ENCODE measurements around the gene CCNI.
"Not testable (repeated sequence)": the region's sequence is repeated elsewhere in the genome, so short reads cannot be mapped to it uniquely, and the experiment has no call there.

CCNI gene

DNA sequence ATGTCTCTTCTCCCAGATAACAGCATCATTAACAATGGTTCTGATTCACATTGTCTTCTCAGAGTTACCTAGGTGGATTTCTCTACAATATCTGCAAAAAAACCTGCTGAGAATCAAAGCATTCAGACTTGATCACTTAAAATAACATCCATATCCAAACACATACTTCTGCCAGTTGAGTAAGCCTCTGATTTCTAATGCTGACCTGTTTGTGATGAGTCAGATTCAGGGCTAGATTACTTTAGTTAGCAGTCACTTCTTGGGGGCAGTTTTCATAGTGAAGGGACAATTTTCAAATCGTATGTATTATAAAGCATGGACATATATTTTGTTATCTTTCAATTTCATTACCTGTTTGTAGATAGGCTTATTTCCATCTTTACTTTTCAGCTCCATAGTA is 35.5 kb downstream of the CCNI start:
- DNase-seq (ENCODE audit: low spot score), result no peak

DNA sequence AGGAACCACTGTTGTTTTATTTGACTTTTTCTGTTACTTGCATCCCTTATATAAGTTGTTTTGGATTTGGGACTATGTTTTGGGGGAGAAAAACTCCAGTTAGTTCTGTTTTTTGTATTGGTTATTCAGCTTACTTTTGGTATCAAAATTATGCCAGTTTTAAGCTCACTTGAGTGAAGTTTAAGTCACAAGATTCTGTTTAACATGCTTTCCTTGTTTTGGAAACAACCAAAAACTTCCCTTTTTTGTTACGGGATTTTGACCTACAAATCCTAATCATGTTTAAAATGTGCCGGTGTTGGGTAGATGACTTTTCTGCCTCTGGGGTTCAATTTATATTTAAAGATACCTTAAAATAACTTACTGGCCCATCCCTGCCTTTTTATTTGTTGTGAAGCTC is 36.0 kb downstream of the CCNI start:
- DNase-seq (ENCODE audit: low spot score), result no peak

DNA sequence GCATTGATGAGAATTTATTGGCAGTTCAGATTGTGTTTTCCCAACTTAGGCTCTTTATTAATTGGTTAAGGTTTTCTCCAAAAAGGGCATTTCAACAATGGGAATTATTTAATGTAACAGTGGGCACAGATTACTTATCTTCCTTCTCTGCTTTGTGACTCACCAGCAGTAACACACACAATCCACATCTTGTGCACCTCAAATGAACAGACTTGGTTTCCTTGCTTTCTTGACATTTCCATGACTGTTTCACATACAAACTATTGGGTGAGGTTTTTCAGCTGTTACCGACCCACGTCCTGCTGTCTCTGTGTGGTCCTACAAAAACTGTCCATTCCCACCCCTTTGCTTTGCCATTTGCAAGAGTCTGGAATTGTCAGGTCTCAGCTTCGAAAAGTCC is 38.1 kb downstream of the CCNI start:
- no peak for DNase-seq (ENCODE audit: low spot score)

DNA sequence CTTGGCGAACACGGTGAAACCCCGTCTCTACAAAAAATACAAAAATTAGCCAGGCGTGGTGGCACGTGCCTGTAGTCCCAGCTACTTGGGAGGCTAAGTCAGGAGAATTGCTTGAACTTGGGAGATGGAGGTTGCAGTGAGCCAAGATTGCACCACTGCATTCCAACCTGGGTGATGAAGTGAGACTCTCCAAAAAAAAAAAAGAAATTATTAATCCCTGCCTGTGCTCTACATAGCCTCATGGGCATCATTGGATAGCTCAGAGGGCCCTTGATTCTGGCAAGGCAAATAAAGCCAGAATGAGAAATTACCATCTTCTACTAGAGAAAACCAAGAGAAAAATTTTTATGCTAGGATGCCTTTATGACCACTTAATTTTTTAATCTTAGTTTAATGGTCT is 38.6 kb downstream of the CCNI start:
- DNase-seq (ENCODE audit: low spot score), result not testable (repeated sequence)

DNA sequence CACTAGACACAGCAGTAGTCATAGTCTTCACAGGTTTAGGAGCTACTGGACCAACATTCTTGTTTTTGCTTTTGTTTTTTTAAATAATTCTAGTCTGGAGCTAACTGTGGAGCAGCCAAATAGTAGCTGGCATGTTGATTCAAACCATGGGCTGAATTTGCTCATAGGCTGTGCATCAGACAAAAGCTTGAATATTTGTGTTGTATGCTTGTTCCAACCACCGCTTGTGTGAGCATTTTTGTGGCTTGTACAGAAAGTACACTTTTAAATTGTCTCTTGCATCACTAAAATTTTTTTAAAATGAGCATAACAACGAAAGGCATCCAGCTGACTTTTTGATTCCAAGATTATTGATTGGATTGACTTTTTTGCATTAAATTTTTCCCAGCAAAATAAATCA is 39.6 kb downstream of the CCNI start:
- DNase-seq (ENCODE audit: low spot score), result peak; percentile 71

DNA sequence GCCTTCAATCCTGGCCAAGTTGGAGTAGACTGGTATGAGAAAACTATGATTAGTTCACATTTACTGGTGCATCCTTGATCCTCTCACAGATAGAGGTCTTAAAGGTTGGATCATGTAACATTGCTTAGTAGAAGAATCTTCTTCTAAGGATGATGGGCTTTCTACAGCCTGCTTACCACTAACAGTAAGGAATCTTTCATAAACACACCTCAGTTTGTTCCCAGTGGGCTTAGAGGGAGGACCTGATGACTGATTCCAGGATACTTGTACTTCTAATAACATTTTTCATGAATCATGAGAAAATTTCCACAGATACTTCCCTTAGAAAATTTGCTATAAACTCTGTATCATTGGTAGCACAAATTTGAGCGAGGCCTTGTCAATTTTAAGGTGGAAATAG is 40.6 kb downstream of the CCNI start:
- DNase-seq (ENCODE audit: low spot score), result no peak

DNA sequence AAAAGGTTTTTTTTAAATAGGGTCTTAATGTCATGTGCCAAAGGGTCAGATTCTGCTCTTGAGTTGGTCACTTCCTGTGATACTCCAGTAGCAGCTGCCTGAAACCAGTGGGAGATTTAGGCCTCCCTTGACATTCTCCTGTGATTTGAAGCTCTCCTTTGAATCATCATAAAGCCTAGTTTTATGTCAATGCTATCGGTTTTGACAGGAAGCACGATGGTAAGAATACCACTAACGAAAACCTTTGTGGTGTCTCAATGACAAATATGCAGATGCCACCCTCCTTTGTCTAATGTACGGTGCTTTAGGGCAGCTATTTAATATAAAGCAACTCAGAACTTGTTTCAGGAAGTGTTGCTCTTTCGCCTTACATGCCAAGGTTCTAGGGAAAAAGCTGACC is 44.2 kb downstream of the CCNI start:
- no peak for DNase-seq (ENCODE audit: low spot score)

DNA sequence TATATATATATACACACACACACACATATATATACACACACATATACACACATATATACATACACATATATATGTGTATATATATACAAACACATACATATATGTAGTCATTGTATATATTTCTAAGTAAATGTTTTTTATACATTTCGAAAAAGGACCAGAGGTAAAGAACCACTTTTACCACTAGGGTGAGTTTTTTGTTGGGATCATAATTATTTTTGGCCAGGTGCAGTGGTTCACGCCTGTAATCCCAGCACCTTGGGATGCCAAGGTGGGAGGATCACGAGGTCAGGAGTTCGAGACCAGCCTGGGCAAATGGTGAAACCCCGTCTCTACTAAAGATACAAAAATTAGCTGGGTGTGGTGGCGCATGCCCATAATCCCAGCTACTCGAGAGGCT is 46.0 kb downstream of the CCNI start:
- not testable (repeated sequence) for DNase-seq (ENCODE audit: low spot score)

DNA sequence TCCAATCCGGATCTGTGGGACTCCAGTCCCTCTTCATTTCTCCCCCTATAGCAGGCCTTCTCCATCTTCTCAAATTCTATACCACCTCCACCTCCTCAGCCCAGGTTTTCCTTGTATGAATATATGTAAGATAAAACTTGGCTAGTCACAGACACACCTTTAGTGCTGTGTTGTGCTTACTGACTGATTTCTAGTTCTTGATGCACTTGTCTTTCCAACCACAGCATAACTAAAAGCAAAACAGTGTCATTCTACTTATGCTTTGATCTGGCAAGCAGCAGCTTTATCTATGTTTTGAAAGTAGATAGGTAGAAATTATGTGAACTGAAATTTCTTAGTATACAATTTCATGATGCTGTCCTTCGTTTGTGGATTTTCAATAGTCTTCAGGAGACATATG is 47.5 kb downstream of the CCNI start:
- no peak for DNase-seq (ENCODE audit: low spot score)

DNA sequence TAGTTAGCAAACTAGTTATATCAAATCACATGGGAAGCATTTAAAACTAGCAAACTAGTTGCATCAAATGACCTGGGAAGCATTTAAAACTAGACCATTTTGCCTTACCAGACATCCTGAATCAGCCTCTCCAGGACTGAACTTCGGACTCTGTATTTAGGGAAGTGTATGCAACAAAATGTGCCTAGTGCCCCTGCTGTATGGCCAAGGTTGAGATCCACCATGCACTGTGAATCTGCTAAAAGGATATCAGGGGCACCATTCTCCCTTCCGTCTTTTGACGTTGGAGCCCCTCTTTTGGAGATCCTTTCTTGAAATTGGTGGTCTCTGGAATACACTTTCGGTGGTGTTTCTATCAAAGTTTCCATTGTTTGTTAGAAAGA is 49.5 kb downstream of the CCNI start:
- DNase-seq (ENCODE audit: low spot score), result no peak

DNA sequence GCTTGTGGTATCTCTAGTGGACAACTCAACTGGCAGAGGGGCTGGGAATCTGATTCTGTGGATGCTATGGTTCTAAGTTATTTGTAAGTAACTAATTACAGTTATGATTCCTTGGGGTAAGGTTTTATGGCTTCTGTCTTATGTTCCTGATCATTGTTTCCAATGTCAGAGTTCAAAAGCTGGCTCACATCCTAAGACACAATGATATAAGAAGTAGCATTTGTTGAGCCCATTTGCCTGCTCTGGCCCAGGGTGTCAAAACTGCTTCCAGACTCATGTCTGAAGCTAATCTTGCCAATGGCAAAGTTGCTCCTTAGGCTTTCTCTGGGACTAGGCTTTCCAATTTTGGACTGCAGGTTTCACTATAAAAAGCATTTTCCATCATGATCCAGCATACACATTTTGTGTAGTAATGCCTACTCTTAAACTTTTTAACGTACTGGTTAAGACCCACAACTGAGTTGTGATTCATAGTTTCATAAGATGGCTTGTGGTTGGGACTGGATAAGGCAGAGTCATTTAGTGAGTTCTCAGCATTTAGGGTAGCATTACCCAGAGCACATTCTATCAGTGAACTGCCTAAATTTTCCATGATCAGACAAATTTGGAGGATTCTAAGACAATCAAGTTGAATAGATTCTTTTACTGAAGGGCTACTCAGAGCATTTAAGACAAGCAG is 50.0 kb downstream of the CCNI start:
- DNase-seq (ENCODE audit: low spot score), result no peak

DNA sequence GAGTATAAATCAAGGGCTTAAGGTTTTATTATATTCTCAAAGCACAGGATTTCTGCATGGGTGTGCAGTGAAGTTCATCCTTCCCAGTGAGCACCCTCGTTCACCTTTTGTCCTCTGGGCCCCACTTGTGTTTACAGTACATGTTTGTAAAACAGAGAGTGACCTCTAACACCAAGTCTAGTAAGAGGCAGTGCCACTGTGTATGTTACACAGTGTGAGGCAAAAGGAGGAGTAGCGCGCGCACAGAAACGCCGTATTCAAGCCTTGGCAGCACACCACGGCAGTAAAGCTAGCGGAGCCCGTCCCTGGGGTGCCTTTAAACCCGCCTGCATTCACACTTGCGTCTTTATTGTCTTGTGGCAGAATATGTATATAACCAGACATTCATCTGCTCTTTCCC is 51.9 kb downstream of the CCNI start:
- DNase-seq (ENCODE audit: low spot score), result no peak

DNA sequence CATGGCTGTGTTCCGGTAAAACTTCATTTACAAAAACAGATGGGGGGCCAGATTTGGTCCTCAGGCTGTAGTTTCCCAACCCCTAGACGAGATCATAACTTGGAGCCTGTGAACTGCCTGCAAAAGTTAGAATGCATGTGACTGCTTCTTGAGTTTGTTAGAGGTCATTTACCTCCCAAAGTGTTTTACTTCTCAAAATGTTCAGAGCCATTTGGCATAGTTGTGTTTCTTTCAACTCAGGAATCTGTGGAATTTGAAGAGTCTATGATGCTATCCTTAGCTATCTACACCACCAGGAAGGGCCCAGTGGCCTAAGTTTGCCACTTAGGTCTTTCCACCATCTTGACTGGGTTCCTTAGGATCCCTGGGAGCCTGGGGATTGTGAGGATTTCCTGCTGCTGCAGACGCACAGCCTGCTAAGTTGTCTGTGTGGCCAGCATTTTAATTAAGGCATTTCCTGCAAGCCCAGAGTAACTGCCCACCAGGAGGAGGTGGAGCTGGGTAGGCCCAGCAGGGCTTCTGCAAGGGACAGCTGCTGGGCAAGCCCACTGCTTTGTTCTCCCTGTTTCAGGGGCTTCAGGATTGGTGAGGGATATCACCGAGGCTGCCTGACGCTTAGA is 53.1 kb downstream of the CCNI start:
- DNase-seq (ENCODE audit: low spot score), result peak; percentile 52

DNA sequence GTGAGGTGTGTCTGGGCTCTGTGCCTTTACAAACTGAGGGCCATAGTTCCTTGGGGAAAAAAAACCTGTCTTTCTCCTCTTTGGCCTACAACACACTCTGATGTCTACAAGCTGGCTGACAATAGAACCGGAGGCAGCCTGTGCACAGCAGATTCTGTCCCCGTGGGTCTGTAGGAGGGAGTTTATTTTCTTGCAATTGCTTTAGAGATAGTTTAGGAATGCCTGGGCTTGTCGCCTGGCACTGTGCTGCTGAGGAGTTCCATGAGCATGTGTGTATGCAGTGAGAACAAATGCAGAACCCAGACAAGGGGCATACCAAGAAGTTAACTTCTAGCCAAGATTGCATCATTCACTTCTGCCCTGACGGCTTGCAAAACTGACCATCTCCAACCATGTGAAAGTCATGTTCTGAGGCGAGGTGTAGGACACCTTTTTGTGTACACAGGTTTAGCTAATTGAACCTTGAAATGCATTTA is 54.1 kb downstream of the CCNI start:
- DNase-seq (ENCODE audit: low spot score), result peak; percentile 57

DNA sequence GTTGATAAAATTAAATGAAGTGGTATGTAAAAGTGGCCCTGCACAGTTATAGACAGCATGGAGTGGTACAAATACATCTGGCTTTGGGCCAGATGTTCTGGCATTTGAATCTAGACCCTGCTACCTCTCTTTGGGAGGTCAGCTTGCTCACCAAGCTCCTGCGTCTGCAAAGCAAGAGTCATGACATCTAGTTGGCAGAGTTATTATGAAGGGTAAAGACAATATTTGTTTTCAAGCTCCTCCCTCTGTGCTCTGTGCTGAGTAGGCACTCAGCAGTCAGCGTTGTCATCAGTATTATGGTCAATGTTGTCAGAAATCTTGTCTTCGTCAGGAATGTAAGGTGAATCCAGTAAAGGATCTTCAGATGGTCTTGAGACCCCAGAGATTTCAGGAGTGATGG is 55.8 kb downstream of the CCNI start:
- no peak for DNase-seq (ENCODE audit: low spot score)

DNA sequence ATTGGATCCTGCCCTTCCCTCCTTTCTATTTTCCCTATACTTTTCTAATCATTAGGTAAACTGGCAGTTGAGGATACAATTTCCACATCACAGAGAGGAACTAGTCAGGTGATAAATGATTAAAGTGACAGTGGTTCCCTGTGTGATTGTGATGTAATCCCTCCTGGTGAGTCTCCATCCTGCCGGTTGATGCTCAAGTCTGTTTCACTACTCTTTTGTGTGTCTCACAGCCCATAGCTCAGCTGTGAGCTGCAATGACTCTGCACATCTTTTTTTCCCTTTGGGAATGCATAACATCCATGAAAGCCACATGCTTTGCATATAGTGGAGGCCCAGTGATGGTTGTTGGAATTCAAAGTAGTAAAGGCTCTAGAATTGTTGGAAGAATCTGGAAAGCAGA is 60.4 kb downstream of the CCNI start:
- peak; percentile 29 for DNase-seq (ENCODE audit: low spot score)

DNA sequence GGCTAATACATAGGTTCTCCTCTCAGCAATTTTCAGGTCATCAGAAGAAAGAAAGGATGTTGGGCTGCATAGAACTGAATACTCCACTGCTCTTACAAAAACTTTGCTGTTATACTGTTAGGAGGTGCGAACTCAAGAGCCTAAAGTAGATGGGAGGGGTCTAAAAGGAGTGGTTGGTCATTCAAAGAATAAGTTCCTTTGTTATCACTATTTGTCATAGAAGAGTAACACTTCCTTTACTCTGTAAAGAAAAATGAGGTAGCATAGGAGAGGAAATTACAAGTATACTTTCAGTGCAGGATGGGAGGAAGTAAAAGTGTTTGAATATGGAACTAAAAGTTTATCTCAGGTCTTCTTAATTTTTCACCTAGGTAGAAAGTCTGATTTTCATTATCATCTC is 61.5 kb downstream of the CCNI start:
- no peak for DNase-seq (ENCODE audit: low spot score)

DNA sequence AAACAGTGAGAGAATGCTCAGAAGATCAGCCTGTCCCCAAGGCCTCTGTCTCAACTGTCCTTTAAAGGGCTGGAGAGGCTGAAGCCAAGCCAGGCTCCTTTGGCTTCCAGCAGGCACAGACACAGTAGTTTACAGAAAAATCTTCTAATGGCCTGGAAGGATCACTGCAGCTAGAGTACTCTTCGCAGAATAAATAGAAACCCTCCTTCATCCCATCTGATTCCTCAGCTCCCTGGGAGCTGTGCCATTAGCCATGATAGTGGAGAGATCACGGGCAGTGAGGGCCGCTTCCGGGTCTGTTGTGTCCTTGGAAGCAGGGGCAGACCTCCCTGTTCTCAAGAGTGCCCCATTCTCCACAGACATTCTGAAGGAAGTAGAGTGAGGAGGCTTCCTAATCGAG is 63.1 kb downstream of the CCNI start:
- DNase-seq (ENCODE audit: low spot score), result no peak

DNA sequence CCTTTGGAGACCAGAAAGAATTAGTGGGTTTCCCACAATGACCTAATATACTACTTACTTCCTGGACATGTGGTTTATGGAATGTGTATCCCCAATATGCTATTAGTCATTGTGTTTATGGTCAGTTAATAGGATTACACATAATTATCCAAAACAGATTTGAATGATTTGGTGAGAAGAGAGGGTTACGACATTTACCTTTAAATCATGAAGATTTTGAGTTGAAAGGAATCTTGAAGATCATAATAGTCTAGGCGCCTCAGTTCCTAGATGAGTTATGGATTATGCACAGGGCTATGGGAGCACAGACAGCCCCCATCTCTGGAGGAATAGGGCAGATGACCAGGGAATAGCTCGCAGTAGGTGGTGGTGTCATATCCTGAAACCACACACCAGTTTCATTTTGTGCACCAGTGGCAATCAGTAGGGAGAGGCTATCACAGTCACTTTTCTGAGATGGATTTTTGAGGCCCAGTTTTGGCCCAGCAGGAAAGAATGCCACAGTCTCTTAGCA is 64.9 kb downstream of the CCNI start:
- peak; percentile 40 for DNase-seq (ENCODE audit: low spot score)

DNA sequence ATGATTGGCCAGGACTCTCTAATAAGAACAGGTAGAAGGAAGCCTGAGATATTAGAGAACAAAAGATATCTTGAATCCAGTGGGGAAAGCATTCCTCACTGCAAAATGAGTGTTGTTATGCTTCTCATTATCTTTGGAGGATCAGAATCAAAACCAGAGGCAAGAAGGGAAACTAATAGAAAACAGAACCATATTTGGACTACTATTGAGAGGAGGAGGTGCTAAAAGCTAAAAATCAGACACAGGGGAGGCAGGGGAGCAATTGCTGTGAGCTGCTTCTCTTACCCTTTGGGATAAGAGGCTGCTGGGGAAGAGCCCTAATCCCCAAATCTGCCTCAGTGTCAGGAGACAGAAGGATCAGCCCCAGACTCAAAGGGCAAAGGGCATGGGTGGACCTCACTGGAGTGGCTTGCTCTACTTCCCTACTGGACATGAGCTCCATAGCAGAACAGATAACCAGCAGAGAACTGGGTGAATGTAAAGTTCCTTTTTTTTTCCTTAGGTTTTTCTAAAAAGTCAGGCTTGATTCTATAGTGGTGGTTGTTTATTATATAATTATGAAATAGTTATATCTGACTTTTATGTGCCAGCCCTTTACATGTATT is 66.2 kb downstream of the CCNI start:
- DNase-seq (ENCODE audit: low spot score), result no peak

DNA sequence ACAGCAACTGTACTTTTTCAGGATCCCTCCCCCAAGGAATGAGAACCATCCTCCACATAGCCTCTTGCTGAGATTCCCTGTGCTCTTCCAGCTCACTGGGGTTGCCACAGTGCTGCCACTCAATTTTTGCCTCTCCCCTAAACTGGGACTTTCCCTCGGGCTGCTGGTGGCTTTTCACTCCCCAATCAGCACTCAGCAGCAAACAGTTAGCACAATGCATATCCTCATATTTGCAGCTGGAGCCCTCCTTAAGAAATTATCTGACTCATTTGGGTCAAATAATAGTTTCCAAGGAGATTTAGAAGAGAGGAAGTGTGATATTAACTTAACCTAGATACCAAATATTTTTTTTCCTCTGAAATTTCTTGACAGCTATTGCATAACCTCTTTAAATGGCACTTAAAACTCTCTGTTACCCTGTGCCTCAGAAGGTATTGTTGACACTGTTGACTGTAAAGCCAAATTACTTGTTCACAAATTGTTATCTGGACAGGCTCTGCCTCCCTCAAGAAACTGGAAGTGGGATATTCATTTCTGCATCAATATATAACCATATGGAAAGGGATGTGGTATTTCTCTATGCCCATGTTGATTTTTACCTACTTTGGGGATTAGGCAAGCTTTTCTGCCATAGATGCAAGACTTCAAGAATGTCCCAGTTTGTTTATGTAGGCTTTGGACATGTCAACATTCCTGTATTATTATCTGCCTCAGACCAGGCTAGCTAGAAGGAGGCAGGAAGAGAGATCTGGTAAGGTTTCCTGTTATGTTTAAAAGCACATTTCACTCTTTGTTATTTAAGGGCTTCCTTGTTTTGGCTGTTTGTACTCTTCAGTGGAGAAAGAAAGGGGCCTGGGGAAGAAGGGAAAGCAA is 68.2 kb downstream of the CCNI start:
- DNase-seq (ENCODE audit: low spot score), result peak; percentile 21

DNA sequence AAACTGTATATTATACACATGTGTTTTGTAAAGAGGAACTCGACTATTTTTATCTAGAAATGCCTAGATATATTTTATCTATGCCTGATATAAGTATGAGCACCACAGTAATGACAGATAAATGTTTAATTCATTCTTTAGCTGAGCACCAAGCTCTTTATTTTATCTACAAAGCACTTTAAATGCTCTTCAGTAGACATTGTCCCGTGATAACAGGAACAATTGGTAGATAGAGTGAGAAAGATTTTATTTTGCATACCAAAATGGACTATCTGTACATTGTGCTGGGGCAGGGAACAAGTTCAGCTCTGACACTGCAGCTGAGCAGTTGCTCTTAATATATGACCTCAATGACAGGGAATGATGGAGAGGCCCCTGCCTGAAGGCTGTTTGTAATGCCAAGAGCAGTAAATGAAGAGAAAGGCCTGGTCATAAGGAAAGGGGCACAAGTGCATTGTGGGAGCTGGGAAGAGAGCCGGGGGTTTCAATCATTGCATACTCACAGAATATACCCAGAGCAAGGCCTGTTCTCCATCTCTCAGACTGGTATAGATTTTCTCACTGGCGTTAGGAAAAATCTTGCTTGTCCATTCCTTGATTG is 68.9 kb downstream of the CCNI start:
- DNase-seq (ENCODE audit: low spot score), result no peak
